Type B pancreatic cell (in vitro differentiated cells): ENCODE data around the gene PFKFB2. TPM values are rescaled to one million over a fixed set of nuclear protein-coding genes. Genes with fewer than 3 reads are reported as not detected.

ENCODE experiments used
- DNase-seq: peaks from one replicate; pipeline ENCODE4 v3.0.0; 2021; ENCODE audit warnings: mixed read lengths; ENCODE audit not compliant: unreplicated experiment; ENCODE audit errors: extremely low spot score
- H3K27ac Mint-ChIP-seq: 2 replicates; pipeline ENCODE4 v1.8.0; 2021; ENCODE audit warnings: mild to moderate bottlenecking, mixed read lengths
- H3K27me3 Mint-ChIP-seq: 2 replicates; pipeline ENCODE4 v1.8.0; 2021; ENCODE audit warnings: mixed read lengths
- H3K36me3 Mint-ChIP-seq: 2 replicates; pipeline ENCODE4 v1.8.0; 2021; ENCODE audit warnings: mixed read lengths
- H3K4me1 Mint-ChIP-seq: one replicate; pipeline ENCODE4 v1.8.0; 2021; ENCODE audit warnings: mixed read lengths; ENCODE audit not compliant: unreplicated experiment
- H3K4me3 Mint-ChIP-seq: 2 replicates; pipeline ENCODE4 v1.8.0; 2021; ENCODE audit warnings: mild to moderate bottlenecking, mixed read lengths
- H3K9me3 Mint-ChIP-seq: 2 replicates; pipeline ENCODE4 v1.8.0; 2021; ENCODE audit warnings: mixed read lengths
- total RNA-seq: library from RNA; stranded (reverse); gene quantifications from 2 replicates; pipeline ENCODE4 v1.2.1, GENCODE V29; 2021; ENCODE audit warnings: low replicate concordance
- TF ChIP-seq, protein P1 (sequence below): fragments of 200-600 bp; sonication (generic); conservative IDR thresholded peaks from 2 replicates; pipeline ENCODE4 v1.5.0; 2021; ENCODE audit warnings: antibody characterized with exemption, mild to moderate bottlenecking

PFKFB2 gene
- total RNA-seq, 1 donor from 2014 or later: 18.7 TPM

DNA sequence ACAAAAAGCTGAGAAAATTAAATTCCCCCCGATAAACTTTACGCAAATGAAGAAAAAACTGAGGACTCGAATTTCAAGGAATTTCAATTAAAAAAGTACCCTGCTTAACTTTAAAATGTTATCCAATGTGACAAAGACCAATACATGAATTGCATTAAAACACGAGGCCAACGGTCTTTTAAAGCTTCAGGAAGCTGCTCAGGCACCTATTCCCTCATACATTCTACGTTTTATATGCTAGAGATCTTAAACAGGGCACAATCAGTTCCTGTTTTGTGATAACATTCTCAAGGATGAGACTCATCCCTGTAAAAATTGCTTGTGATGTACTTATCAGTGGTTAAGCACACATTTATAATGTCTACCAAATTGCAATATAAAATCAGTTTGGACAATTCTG lies 5.0 kb upstream of the PFKFB2 start:
- no peak for DNase-seq
- no peak overlapping the region for H3K4me3 Mint-ChIP-seq
- peaks cover 1% of the 10 kb centered on the region for H3K27me3 Mint-ChIP-seq
- no peaks in the 10 kb centered on the region for H3K9me3 Mint-ChIP-seq
- peaks cover 55% of the 10 kb centered on the region for H3K4me1 Mint-ChIP-seq
- H3K36me3 Mint-ChIP-seq: peaks cover 10% of the 10 kb centered on the region
- TF ChIP-seq, protein P1, sequence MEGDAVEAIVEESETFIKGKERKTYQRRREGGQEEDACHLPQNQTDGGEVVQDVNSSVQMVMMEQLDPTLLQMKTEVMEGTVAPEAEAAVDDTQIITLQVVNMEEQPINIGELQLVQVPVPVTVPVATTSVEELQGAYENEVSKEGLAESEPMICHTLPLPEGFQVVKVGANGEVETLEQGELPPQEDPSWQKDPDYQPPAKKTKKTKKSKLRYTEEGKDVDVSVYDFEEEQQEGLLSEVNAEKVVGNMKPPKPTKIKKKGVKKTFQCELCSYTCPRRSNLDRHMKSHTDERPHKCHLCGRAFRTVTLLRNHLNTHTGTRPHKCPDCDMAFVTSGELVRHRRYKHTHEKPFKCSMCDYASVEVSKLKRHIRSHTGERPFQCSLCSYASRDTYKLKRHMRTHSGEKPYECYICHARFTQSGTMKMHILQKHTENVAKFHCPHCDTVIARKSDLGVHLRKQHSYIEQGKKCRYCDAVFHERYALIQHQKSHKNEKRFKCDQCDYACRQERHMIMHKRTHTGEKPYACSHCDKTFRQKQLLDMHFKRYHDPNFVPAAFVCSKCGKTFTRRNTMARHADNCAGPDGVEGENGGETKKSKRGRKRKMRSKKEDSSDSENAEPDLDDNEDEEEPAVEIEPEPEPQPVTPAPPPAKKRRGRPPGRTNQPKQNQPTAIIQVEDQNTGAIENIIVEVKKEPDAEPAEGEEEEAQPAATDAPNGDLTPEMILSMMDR: no peak
- no peak overlapping the region for H3K27ac Mint-ChIP-seq

DNA sequence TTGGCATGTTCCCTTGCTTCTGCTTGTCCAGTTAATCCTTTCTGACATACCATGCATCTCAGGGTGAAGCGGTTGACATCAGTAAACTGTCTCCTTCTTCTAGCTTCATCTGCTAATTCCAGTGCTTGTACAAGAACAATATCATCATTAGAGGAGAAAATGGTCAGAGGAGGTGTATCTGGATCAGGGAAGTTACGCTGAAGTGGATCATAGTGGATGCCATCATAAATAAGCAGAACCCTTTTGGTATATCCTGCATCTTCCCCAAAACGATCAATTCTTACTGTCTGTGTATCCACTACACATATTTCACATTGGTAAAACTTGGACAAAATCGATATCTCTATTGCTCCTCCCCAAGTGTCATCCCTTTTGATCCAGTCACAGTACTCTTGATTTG lies 4.0 kb upstream of the PFKFB2 start:
- Mint-ChIP-seq H3K27ac (peak overlapping the region; percentile 98), H3K27me3 (peaks cover 3% of the 10 kb centered on the region), H3K36me3 (peaks cover 10% of the 10 kb centered on the region), H3K4me1 (peaks cover 61% of the 10 kb centered on the region), H3K4me3 (peak overlapping the region; percentile 97), H3K9me3 (no peaks in the 10 kb centered on the region)
- TF ChIP-seq, protein P1: no peak
- no peak for DNase-seq

DNA sequence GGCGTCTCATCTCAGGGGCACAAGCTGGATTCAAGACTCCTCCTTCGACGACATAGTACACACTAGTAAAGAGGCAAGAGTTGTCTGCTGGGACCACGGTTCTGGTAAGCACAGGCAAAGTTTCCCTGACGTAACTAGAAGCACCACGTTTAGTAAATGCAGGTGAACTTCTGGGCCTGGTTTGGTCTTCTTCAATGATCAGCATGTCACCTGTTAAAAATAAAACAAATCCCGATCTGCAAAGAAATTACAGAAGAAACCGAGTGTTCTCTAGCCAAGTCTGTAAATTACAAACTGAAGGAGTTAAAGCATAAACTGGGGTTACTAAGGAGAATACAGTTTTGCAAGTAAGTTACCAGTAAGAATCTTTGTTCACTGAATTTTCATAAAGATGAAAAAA lies 3.6 kb upstream of the PFKFB2 start:
- no peak for DNase-seq
- Mint-ChIP-seq H3K27me3 (peaks cover 3% of the 10 kb centered on the region), H3K9me3 (no peaks in the 10 kb centered on the region), H3K4me3 (peak overlapping the region; percentile 97), H3K4me1 (peaks cover 61% of the 10 kb centered on the region), H3K36me3 (peaks cover 10% of the 10 kb centered on the region), H3K27ac (peak overlapping the region; percentile 98)
- TF ChIP-seq, protein P1: no peak

DNA sequence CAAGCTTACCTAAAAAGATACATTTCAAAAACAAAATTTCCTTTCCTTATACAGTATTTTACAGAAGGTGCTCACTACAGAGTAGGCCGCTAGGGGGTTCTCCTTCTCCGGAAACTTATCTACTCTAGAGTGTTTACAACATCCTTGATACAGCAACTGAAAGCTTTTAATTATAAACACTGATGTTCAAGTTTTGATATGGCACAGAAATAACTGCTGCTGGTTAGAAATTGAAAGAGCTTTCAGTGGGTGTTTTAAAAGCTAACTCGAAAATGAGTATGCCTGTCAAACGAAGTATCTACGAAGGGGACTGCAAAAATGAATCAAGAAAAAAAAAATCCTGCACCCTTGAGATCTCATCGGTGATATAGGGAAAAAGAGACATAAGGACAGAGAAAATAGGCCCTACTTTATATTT lies 3.1 kb upstream of the PFKFB2 start:
- peaks cover 57% of the 10 kb centered on the region for H3K4me1 Mint-ChIP-seq
- no peaks in the 10 kb centered on the region for H3K9me3 Mint-ChIP-seq
- H3K4me3 Mint-ChIP-seq: peak overlapping the region; percentile 97
- TF ChIP-seq, protein P1: peak; percentile 93
- peaks cover 3% of the 10 kb centered on the region for H3K27me3 Mint-ChIP-seq
- no peak for DNase-seq
- H3K36me3 Mint-ChIP-seq: peaks cover 10% of the 10 kb centered on the region
- peak overlapping the region; percentile 98 for H3K27ac Mint-ChIP-seq

DNA sequence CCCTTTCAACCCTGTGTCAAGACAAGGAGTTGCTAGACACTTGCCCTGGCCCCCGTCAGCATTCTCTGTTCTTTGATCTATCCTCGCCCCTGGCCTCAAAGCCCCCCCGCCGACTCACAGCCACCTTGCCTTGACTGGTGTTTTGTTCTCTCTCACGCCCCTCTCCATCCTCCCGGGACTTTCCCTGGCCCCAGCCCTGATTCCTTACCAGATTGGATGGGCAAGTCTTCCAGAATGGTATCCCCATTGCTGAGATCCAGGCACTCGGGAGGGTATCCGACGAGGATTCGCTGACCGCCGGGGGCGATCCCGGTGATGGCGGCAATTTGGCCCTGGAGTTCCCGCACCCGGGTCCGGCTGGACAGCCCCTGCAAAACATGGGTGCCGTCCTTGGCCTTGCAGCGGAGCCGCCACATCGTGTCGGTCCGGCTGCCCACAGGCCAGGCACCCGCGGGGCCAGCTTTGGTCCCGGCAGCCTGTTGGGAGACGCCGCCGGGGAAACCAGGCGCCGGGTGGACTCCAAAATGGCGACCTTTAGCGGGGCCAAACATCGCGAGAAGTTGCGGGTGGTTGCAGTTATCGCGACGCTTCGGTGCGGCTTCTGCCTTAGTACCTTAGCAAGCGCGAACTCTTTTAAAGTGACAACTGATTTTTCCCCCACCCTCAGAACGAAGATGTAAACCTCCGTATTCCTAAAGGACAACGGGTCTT lies 2.4 kb upstream of the PFKFB2 start:
- DNase-seq: peak; percentile 91
- peaks cover 54% of the 10 kb centered on the region for H3K4me1 Mint-ChIP-seq
- H3K27ac Mint-ChIP-seq: peak overlapping the region; percentile 98
- TF ChIP-seq, protein P1: no peak
- H3K36me3 Mint-ChIP-seq: peaks cover 7% of the 10 kb centered on the region
- peaks cover 3% of the 10 kb centered on the region for H3K27me3 Mint-ChIP-seq
- H3K9me3 Mint-ChIP-seq: no peaks in the 10 kb centered on the region
- H3K4me3 Mint-ChIP-seq: peak overlapping the region; percentile 97
